Measurements from ENCODE around the gene LRATD1.
A peak's percentile ranks its signal among the peaks of the same experiment; 100 is the strongest.

DNA sequence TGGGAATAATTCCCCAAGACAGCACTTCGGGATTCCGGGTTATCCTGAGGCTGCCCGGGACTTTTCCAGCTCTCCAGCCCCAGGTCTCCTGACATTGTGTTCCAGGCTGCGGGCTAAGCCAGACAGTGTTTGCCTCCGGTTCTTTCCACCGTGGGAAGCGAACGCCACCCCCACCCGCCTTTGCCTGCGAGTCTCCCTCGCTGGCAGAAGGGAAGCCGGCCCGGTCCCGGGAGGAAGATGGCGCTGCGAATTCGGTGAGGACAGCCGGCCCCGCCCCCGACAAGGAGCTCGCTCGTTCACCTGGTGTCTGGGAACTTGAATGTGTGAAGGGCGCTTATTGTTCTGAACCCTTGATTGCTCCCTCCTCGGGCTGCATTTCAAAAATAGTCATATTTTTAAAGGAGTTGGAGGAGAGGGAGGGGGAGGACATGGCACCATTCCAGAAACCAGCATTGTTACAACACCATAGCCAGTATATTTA lies 2.9 kb downstream of the LRATD1 start:
- TF ChIP-seq CTCF (IDR thresholded peaks at IDR 0.05) = peak in 1 of 4 experiments; percentile 48
- TF ChIP-seq POLR2A (IDR thresholded peaks at IDR 0.05) = no peak
- TF ChIP-seq POLR2AphosphoS5 (IDR thresholded peaks at IDR 0.05) = peak; percentile 34
- TF ChIP-seq EP300 (IDR thresholded peaks at IDR 0.05) = no peak

Data from gastroesophageal sphincter (tissue), 3 donors.